A549 (cell line): ENCODE measurements around the gene EPB42. TPM values are rescaled to one million over a fixed set of nuclear protein-coding genes. Genes with fewer than 3 reads are reported as not detected.

Experiments used
- ATAC-seq, 2 experiments: fragments of 200-7000 bp in 1 of 2; fragments of >200 bp in 1 of 2; cut with Nextera tagmentation in 1 of 2; cut with Tn5 transposase in 1 of 2; 3 replicates each; pipeline versions ENCODE4 v1.8.0 to v1.9.1; 2018 to 2020; ENCODE audit warnings: mild to moderate bottlenecking in 1 of 2, moderate library complexity in 1 of 2
- CTCF ChIA-PET: fragments of 300-600 bp; sonication (Branson Sonifier 250); formaldehyde crosslinking; extraction: SDS; loops from one replicate; lab custom pipeline; 2021; ENCODE audit warnings: antibody characterized with exemption, inconsistent platforms; lab: Yijun Ruan, JAX
- POLR2A ChIA-PET: fragments of 350-600 bp; formaldehyde crosslinking; extraction: SDS; loops from one replicate; lab custom pipeline; 2021; ENCODE audit warnings: antibody characterized with exemption, inconsistent platforms; lab: Yijun Ruan, JAX
- DNase-seq, 2 experiments: peaks; one replicate each; pipeline versions ENCODE4 v3.0.0 to v3.0.0-alpha.2; 2011 to 2016; ENCODE audit warnings: low read depth in 1 of 2, low spot score in 1 of 2
- FAIRE-seq: peaks from 2 replicates; lab custom pipeline; 2011; peaks lifted over from hg19 to GRCh38; lab: Jason Lieb, UNC
- H3K27ac ChIP-seq, 2 experiments: fragments of >200 bp; sonication (Bioruptor Twin); formaldehyde crosslinking; 3 replicates each; pipeline ENCODE4 v1.5.1; 2016 to 2017
- H3K4me1 ChIP-seq: fragments of >200 bp; sonication (Bioruptor Twin); formaldehyde crosslinking; 3 replicates; pipeline ENCODE4 v1.6.1; 2016
- H3K4me2 ChIP-seq: fragments of >200 bp; sonication (Bioruptor Twin); formaldehyde crosslinking; 3 replicates; pipeline ENCODE4 v1.6.1; 2016
- H3K4me3 ChIP-seq: fragments of >200 bp; sonication (Bioruptor Twin); formaldehyde crosslinking; 3 replicates; pipeline ENCODE4 v1.5.1; 2016
- H3K9me3 ChIP-seq: fragments of >200 bp; sonication (Bioruptor Twin); formaldehyde crosslinking; 3 replicates; pipeline ENCODE4 v1.6.1; 2016
- CBX2 ChIP-seq: fragments of 200-600 bp; sonication (generic); IDR thresholded peaks from 2 replicates; pipeline ENCODE4 v1.6.1; 2016; ENCODE audit warnings: low read depth, mild to moderate bottlenecking, borderline replicate concordance
- CTCF ChIP-seq: fragments of >200 bp; sonication (Bioruptor Twin); formaldehyde crosslinking; IDR thresholded peaks from 3 replicates; pipeline ENCODE4 v1.5.1; 2016
- HOXB13 ChIP-seq: fragments of 250-450 bp; sonication (Bioruptor Pico); IDR thresholded peaks from 2 replicates; pipeline ENCODE4 v1.5.0; 2020; ENCODE audit warnings: low read depth, mild to moderate bottlenecking, moderate library complexity
- KDM1A ChIP-seq: fragments of 200-600 bp; sonication (generic); IDR thresholded peaks from 2 replicates; pipeline ENCODE4 v1.6.1; 2016; ENCODE audit warnings: low read depth, mild to moderate bottlenecking
- KDM5A ChIP-seq: fragments of 200-600 bp; sonication (generic); IDR thresholded peaks from 2 replicates; pipeline ENCODE4 v1.6.1; 2016; ENCODE audit warnings: antibody characterized with exemption, mild to moderate bottlenecking
- NPAS2 ChIP-seq: fragments of 250-450 bp; sonication (Bioruptor Pico); IDR thresholded peaks from 2 replicates; pipeline ENCODE4 v1.8.0; 2022; ENCODE audit warnings: mild to moderate bottlenecking, moderate library complexity, borderline replicate concordance
- NR3C1 ChIP-seq: fragments of >200 bp; sonication (Bioruptor Twin); formaldehyde crosslinking; IDR thresholded peaks from 3 replicates; pipeline ENCODE4 v1.6.1; 2017
- POLR2A ChIP-seq: IDR thresholded peaks from 2 replicates; pipeline ENCODE4 v1.6.1; 2012; ENCODE audit warnings: mild to moderate bottlenecking, low read length
- RAD21 ChIP-seq, 2 experiments: fragments of >200 bp in 1 of 2; sonication (Bioruptor Twin) in 1 of 2; formaldehyde crosslinking in 1 of 2; IDR thresholded peaks in 1 of 2; conservative IDR thresholded peaks in 1 of 2; 2 replicates in 1 of 2; 3 replicates in 1 of 2; pipeline ENCODE4 v1.6.1; 2012 to 2018; ENCODE audit warnings: inconsistent platforms in 1 of 2
- RARB ChIP-seq: fragments of 250-450 bp; sonication (Bioruptor Pico); IDR thresholded peaks from 2 replicates; pipeline ENCODE4 v1.8.0; 2021; ENCODE audit warnings: mild to moderate bottlenecking, moderate library complexity
- SMC3 ChIP-seq: fragments of >200 bp; sonication (Bioruptor Twin); formaldehyde crosslinking; IDR thresholded peaks from 3 replicates; pipeline ENCODE4 v1.6.1; 2018; ENCODE audit warnings: inconsistent platforms
- ZNF302 ChIP-seq: fragments of 250-450 bp; sonication (Bioruptor Pico); IDR thresholded peaks from 2 replicates; pipeline ENCODE4 v1.9.0; 2021; ENCODE audit warnings: inconsistent platforms, mild to moderate bottlenecking, moderate library complexity
- ZSCAN20 ChIP-seq: fragments of 250-450 bp; sonication (Bioruptor Pico); IDR thresholded peaks from 2 replicates; pipeline ENCODE4 v1.8.0; 2022; ENCODE audit warnings: mild to moderate bottlenecking, moderate library complexity
- WGBS: methylation state at CpG from one replicate; pipeline ENCODE4 v1.1.6; 2017; ENCODE audit errors: missing lambda C conversion rate; 5-methylcytosine and 5-hydroxymethylcytosine counted together
- polyA plus RNA-seq, 4 experiments: library from polyadenylated mRNA; depleted of rRNA in 3 of 4; stranded (reverse); fragments of >200 nt; fragmentation: RNase III in 1 of 4; extraction: RNeasy Plus Mini Kit Qiagen cat#74134 plus additional on column Dnase treatment in 1 of 4; gene quantifications; 2 replicates in 3 of 4; 3 replicates in 1 of 4; pipeline ENCODE4 v1.2.3, GENCODE V29; 2011 to 2017
- TF ChIP-seq, protein P1 (sequence below): fragments of 250-450 bp; sonication (Bioruptor Pico); IDR thresholded peaks from 2 replicates; pipeline ENCODE4 v1.5.0; 2020; ENCODE audit warnings: low read depth, mild to moderate bottlenecking, moderate library complexity
- TF ChIP-seq, protein P2 (sequence below): fragments of 200-600 bp; sonication (generic); IDR thresholded peaks from 2 replicates; pipeline ENCODE4 v1.6.1; 2016; ENCODE audit warnings: antibody characterized with exemption, mild to moderate bottlenecking, moderate library complexity

The EPB42 gene
- polyA plus RNA-seq, 2 of the 4 experiments (the other 2 are of a cell fraction) = not detected

- POLR2A ChIA-PET = no interaction called here
- no peaks in the 10 kb centered on the region for H3K4me1 ChIP-seq
- FAIRE-seq = no peak
- H3K4me2 ChIP-seq = no peak overlapping the region
- H3K4me3 ChIP-seq = no peak overlapping the region
- 48% methylated on average over 5 of the region's 5 CpGs for WGBS
- no peak for ATAC-seq
- no peaks in the 10 kb centered on the region for H3K9me3 ChIP-seq
- DNase-seq = no peak
- CTCF ChIA-PET = interaction anchor here (2.0 to 3.4 kb wide), 2 partner anchors 16 to 19 kb away, joined by 7 to 19 read pairs; no protein-coding TSS in a partner anchor
- H3K27ac ChIP-seq = no peak overlapping the region
- no peak for TF ChIP-seq HOXB13 (CRISPR knock-in tag)
- no peak for TF ChIP-seq NR3C1
- TF ChIP-seq, protein P1, sequence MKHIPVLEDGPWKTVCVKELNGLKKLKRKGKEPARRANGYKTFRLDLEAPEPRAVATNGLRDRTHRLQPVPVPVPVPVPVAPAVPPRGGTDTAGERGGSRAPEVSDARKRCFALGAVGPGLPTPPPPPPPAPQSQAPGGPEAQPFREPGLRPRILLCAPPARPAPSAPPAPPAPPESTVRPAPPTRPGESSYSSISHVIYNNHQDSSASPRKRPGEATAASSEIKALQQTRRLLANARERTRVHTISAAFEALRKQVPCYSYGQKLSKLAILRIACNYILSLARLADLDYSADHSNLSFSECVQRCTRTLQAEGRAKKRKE (CRISPR knock-in tag) = no peak
- TF ChIP-seq CBX2 = no peak
- TF ChIP-seq RAD21 (conservative IDR thresholded peaks at IDR 0.05 in 1 of 2, IDR thresholded peaks at IDR 0.05 in 1 of 2) = no peak
- TF ChIP-seq, protein P2, sequence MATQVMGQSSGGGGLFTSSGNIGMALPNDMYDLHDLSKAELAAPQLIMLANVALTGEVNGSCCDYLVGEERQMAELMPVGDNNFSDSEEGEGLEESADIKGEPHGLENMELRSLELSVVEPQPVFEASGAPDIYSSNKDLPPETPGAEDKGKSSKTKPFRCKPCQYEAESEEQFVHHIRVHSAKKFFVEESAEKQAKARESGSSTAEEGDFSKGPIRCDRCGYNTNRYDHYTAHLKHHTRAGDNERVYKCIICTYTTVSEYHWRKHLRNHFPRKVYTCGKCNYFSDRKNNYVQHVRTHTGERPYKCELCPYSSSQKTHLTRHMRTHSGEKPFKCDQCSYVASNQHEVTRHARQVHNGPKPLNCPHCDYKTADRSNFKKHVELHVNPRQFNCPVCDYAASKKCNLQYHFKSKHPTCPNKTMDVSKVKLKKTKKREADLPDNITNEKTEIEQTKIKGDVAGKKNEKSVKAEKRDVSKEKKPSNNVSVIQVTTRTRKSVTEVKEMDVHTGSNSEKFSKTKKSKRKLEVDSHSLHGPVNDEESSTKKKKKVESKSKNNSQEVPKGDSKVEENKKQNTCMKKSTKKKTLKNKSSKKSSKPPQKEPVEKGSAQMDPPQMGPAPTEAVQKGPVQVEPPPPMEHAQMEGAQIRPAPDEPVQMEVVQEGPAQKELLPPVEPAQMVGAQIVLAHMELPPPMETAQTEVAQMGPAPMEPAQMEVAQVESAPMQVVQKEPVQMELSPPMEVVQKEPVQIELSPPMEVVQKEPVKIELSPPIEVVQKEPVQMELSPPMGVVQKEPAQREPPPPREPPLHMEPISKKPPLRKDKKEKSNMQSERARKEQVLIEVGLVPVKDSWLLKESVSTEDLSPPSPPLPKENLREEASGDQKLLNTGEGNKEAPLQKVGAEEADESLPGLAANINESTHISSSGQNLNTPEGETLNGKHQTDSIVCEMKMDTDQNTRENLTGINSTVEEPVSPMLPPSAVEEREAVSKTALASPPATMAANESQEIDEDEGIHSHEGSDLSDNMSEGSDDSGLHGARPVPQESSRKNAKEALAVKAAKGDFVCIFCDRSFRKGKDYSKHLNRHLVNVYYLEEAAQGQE = no peak
- TF ChIP-seq ZNF302 (CRISPR knock-in tag) = no peak
- no peak for TF ChIP-seq ZSCAN20 (CRISPR knock-in tag)
- TF ChIP-seq KDM5A = no peak
- no peak for TF ChIP-seq POLR2A
- TF ChIP-seq RARB (CRISPR knock-in tag) = no peak
- no peak for TF ChIP-seq NPAS2 (CRISPR knock-in tag)
Observed at GRCh38 chr15:43206054-43206453, 14.8 kb downstream of the EPB42 start.

GRCh38 chr15:43204016-43204901 lies 16.6 kb downstream of the EPB42 start:
- Histone ChIP-seq H3K4me1 (no peaks in the 10 kb centered on the region), H3K9me3 (no peaks in the 10 kb centered on the region), H3K4me2 (no peak overlapping the region), H3K4me3 (no peak overlapping the region), H3K27ac (no peak overlapping the region)
- ATAC-seq (peak; percentile 75 to 82), FAIRE-seq (no peak), DNase-seq (peak; percentile 38 to 50)
- ChIA-PET CTCF (interaction anchor here (0.7 to 4.3 kb wide), 17 partner anchors 9 to 368 kb away, joined by 3 to 21 read pairs (median 6); no protein-coding TSS in a partner anchor), POLR2A (interaction anchor here (0.6 to 0.9 kb wide), 3 partner anchors 13 to 23 kb away, joined by 3 read pairs; partner anchors contain the start of gene CCNDBP1)
- TF ChIP-seq CTCF (peak; percentile 50), KDM5A (no peak), SMC3 (peak; percentile 40; the same call in 1 of the 3 replicates), KDM1A (no peak), RAD21 (conservative IDR thresholded peaks at IDR 0.05 in 1 of 2, IDR thresholded peaks at IDR 0.05 in 1 of 2) (peak; percentile 24 to 32; a peak in 3 of 5 replicates)
- 16% methylated on average over 8 of the region's 8 CpGs for WGBS
